NCI-H526 (cell line): ENCODE data around the gene EID2.

ENCODE experiments used
- DNase-seq, 2 experiments: peaks; one replicate each; lab custom pipeline; 2025; lab: John Stamatoyannopoulos, UW

Gene EID2, protein sequence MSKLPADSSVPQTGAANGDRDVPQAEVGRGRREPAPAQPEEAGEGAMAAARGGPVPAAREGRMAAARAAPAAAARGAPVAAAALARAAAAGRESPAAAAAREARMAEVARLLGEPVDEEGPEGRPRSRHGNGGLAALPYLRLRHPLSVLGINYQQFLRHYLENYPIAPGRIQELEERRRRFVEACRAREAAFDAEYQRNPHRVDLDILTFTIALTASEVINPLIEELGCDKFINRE

GRCh38 chr19:39539518-39540332, at the start of gene EID2:
TSS of gene EID2 (minus strand) at chr19:39540161. CDS start at chr19:39540079, 82 bp downstream.
- DNase-seq, result peak; percentile 84 to 96

DNA sequence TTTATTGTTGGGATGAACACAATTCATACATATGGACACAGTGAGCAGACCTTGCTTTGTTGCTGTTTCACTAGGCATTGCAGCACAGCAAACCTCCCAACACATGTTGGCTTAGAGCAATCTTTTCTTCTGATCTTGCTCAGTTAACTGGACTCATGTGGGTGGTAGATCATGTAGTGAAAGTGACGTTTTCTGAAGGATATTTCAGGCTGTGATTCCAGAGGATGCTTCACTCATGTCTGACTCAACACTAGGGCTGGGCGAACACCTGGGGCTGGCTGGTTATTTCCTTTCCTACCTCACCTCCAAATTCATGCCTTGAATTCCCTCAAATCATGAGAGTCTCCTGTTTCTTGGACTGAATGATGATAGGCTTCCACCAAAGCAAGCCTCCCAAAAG, 48.1 kb upstream of the EID2 start:
- no peak for DNase-seq

DNA sequence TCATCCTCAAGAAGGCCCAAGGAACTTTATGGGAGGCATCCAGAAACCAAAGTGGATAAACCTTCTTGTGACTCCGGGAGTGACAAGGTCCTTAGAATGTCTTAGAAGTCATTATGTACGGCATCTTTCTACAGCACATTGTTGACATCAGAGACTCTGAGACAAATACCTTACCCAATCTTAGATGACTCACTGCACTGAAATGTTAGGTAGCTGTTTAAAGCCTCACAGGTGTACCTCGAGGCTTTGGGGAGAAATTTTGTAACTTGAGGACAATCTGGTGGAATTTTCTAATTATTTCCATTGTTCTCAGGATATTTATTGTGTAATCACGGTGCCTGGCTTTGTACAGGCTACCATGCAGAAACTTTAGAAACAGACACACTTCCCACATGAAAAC, 47.5 kb upstream of the EID2 start:
- no peak for DNase-seq

GRCh38 chr19:39582891-39583625, 43.1 kb upstream of the EID2 start:
- peak; percentile 13 to 52 for DNase-seq

GRCh38 chr19:39582442-39582841, 42.5 kb upstream of the EID2 start:
- no peak for DNase-seq

DNA sequence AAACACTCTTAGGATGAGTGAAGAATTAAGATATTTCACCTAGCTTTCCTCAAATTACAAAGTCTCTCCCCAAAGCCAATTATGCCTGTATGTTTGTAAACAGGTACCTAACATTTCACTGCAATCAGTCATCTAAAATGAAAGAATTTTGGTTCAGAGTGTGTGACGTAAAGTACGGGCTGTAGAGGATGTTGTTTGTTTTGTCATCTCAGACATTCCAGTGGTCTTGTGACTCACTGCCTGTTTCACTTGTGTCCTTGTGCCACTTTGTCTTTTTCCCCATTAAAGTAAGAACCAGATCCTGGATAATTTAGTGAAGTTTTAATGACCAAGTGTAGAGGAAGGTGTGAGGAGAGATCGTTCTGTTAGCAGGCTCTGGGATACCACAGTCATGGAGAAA, 28.6 kb upstream of the EID2 start:
- no peak for DNase-seq

DNA sequence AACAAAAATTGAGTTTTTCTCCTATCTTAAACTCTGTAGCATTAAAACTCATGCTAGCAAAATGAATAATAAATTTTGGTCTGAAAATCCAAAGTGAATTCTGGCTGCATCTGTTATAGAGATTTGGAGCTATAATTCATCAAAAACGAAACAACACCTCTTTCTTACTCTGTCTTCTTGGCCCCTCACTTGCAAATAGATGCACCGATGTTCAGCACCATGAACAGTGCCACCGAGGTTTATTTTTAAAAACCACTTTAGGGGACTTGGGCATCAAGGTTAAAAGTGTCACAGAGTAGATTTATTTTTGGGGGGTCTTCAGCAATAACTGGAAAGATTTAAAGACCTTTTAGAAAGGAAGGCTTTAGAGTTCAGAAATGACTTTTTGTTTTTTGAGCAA, 26.1 kb upstream of the EID2 start:
- no peak for DNase-seq

DNA sequence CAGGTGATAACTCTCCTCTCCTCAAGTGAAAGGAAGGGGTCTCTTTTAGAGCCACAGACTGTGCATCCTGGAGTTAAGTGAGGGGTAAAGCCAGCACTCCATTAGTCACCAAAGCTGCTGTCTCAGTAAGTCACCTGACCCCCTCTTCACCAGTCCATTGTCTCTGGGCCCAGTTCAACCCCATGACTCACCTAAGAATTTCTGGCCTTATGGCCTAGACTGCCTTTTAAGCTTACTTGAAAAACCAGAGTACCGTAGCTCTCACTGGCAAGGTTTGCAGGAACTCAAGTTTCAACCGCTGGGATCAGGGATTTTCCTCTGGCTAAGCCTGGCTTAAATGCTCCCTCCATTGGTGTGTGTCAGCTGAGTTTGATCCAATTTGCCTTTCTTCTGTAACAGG, 23.4 kb upstream of the EID2 start:
- no peak for DNase-seq

DNA sequence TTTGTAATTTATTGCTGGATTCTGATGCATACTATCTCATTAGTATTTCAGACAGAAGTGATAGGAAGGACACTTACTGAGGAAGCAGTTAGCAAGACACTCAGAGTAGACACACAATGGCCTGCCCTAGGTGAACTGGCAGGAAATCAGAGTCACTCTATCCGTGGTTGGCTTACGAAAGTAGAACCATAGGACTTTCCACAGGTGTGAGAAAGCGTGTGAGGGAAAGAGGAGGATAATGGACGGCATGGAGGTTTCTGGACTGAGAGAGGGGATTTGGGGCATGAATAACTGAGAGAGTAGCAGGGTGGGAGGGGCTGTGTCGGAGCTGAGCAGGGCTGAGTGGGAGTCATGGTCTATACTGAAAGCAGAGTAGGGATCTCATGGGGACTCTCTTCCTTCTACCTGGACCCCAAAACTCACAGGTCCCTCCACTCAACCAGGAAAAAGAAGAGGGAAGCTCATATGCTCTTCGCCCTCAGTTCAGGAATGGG, 18.7 kb upstream of the EID2 start:
- no peak for DNase-seq

DNA sequence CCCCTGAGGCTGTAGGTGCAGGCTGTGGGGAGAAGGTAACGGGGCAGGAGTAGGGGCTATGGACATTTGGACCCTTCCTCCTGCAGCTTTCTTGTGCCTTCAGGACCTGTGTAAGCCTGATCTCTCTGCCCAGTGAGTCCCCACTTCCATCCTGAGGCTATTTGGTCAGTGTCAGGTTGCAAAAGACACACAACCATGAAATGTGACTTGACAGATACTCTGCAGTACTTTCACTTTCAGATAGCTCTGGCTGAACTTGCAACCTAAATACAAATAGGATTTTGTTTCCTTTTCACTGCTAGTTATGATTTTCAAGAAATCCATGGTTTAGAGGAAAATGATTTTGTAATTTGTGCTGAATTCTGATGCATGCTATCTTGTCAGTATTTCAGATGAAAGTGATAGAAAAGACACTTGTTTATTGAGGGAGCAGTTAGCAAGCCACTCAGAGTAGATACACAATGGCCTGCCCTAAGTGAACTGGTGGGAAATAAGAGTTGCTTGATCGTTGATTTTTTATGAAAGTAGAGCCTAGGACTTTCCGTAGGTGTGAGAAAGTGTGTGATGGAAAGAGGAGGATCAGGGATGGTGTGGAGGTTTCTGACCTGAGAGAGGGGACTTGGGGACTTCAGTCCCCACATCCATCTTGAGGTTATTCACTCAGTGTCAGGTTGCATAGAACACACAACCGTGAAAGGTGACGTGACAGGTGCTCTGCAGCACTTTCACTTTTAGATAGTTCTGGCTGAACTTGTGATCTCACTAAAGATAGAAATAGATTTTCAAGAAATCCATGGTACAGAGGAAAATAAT, 18.1 kb upstream of the EID2 start:
- peak; percentile 82 to 86 for DNase-seq

GRCh38 chr19:39555883-39556282, 15.9 kb upstream of the EID2 start:
- no peak for DNase-seq

- no peak for DNase-seq
Measured at GRCh38 chr19:39554701-39555311, 14.8 kb upstream of the EID2 start.

DNA sequence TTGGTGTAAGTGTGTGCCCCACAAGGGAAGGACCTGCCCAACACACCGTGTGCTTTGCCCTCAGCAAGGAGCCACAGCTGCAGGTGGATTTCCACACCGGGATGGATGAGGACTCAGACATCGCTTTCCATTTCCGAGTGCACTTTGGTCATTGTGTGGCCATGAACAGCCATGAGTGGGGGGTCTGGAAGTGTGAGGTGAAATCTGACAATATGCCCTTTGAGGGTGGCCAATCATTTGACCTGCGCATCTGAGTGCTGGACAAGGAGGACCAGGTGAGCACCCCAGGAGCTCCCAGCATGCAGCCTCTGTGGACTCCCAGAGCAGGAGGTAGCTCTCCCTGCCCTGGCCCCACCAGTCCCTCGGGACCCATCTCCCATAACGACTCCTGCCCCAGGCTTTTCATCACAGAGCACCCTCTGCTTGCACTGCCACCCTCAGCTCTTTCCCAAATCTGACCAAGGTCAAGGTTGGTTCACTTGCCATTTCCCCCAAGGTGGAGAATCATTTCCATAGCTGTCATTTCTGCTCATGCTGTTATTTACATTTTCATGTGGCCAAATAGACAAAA, 13.2 kb upstream of the EID2 start:
- DNase-seq, result peak; percentile 37 to 73

GRCh38 chr19:39550197-39550596, 10.2 kb upstream of the EID2 start:
- no peak for DNase-seq

DNA sequence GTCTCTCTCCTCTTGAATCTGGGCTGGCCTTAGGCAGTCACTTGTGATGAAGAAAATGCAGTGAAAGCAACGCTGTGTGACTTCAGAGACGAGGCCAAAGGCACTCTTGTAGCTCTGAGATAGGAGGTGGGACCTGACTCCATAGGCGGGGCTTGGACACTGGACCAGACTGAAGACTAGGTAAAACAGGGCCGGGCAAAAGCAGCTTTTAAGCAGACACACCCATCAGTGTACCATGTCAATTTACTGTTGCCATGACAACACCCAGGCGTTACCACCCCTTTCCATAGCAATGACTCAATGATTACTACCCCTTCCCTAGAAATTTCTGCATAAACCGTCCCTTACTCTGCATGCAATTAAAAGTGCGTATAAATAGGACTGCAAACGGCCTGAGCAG, 6.6 kb upstream of the EID2 start:
- no peak for DNase-seq

- DNase-seq, result no peak
Measured at GRCh38 chr19:39544911-39545310, 5.0 kb upstream of the EID2 start.

- no peak for DNase-seq
Measured at GRCh38 chr19:39544226-39544903, 4.4 kb upstream of the EID2 start.

GRCh38 chr19:39543477-39543857, 3.5 kb upstream of the EID2 start:
- DNase-seq, result no peak

GRCh38 chr19:39542206-39542605, 2.2 kb upstream of the EID2 start:
- no peak for DNase-seq

- DNase-seq, result no peak
Measured at GRCh38 chr19:39540333-39540673, 342 bp upstream of the EID2 start.

DNA sequence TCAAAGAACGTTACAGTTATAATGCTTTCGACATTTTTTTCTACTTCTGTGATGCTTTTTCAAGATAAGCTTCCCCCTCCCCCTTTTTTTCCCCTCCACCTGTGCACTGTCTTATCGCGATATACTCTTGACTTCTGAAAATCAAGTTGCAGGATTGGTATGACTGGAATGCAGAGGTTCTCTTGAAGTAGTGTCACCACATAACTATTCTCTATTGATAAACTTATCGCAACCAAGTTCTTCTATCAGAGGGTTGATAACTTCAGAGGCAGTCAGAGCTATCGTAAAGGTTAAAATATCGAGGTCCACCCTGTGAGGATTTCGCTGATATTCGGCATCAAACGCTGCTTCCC, 820 bp downstream of the EID2 start:
- DNase-seq, result no peak
